GM15510 (cell line): ENCODE measurements around the gene PRR23B.

Source experiments
- POLR2A ChIP-seq: IDR thresholded peaks from 3 replicates; pipeline ENCODE4 v1.6.1; 2011; ENCODE audit warnings: borderline replicate concordance; ENCODE audit not compliant: insufficient read length; ENCODE audit errors: extremely low read depth

Gene PRR23B

DNA sequence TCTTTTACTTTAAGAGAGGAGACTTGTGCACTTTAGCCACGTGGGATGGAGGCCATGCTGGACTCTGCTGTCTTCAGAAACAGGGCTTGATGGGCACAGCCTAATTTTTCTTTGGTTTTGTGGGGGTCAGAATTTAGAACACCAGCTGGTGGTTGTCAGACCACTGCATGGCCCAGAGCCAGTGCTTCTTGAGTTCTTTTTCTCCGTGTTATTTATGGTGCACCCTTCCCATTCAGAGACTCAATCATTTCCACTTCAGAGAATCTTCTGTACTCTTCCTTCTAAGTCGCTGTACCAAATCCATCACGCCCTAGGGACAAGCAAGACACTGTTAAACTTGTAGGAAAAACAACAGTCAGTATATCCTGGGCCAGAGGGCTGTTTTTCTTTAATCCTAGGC is 34.8 kb downstream of the PRR23B start:
- no peak for TF ChIP-seq POLR2A

DNA sequence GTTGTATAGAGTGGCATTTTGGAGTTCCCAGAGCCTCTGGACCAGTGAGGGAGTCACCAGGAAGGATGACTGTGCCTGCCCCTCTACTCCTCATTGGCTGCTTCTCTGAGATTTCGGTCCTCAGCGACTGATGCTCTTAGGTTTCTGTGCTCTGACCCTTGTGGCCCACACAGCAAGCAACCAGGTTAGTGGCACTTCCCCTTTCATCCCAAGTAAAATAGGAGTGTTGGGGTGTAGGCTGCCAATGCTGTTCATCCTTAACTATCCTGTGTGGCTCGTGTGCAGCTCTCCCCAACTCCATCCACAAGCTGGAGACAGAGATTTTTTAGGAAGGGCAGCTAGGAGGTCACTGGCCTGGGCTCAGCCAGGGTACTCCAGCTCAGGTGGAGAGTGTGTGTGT is 35.9 kb downstream of the PRR23B start:
- no peak for TF ChIP-seq POLR2A

DNA sequence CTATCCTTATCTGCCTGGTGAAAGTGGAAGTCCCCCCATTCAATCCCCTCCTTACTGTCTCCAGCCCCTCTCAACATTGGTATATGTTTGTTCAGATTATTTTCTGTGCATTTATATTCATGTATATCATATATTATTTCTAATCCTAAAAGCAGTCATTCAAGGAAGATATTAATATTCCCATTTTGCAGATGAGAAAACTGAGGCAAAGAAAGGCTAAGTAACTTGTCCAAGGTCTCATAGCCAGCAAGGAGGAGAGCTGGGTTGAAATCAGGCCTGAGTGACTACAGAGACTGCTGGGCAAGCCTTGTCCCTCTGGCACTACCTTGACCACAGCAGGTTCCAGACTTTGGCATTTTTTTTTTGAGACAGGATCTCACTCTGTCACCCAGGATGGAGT is 44.7 kb downstream of the PRR23B start:
- no peak for TF ChIP-seq POLR2A

DNA sequence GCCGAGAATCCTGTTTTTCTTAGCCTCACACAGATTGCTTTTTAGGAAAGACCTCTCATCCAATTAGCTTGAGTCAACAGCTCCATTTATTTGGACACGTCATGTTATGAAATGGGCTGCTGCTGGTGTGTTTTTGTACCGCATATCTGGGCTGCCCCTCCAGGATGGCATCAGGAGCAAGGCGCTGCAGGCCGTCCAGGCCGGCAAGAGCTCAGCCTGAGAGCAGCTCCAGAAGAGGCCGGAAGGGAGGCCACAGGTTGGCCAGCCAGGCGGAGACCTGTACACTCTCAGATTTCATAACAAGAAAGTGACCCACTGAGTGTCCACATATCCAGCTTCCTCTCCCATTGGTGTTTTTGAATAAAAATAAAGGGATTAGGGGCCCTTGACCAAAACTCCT is 45.4 kb downstream of the PRR23B start:
- no peak for TF ChIP-seq POLR2A

DNA sequence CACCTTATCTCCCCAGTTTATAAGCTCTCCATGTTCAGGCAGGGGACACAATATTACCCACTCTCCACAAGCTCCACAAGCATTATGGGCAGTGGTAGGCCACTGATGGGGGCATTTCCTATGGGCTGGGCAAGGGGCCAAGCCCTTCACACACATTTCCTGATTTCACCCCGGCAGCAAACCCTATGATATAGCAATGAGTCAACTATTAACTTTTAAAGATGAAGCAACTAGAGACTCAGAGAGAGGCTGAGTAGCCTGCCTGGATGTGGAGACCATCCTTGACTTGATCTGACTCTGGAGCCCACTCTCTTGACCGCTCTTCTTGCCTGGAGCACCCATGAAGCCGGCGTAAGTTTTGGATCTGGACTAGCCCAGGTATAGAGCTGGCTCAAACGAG is 46.3 kb downstream of the PRR23B start:
- no peak for TF ChIP-seq POLR2A

DNA sequence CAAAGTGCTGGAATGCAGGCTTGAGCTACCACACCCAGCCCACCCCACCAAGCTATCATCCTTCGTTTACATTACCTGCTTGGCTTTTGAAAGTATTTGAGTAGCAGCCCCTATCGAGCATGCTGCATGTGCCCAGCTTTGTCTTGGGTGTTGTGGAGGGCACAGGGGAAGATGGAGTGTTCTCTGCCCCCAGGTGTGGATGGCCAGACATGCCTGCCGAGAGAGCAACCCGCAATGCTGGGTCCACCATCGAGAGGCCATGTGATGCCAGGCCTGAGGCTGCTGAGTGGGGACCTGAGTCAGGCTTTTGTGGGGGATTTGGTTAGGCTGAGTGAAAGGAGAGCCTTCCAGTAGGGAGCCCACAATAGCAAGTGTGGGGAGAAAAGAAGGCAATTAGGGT is 47.8 kb downstream of the PRR23B start:
- TF ChIP-seq POLR2A: no peak

DNA sequence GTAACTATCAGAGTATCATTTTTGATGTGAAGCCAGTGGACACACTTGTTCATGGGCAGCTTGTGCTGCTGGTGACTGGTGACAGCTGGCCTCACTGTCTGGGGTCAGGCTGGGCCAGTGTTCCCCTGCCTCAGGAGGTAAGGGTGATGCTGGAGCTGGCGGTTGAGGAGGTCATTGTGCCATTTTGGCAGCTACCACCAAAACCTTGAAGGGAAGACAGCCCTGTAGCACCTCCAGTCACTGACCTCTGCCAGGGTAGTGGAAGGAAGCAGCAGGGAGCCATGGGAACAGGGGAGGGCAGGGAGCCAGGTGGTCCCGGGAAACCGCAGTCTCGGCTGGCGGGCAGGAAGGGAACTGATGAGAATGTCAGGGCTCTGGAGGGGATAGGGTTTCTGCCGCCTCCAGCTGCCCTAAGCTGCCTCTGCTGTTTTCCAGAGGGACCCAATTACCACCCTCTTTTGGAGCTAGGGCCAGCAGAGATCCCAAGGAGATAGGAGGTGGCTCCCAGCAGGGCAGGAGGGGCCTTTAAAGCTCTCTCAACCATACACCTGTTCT is 48.9 kb downstream of the PRR23B start:
- no peak for TF ChIP-seq POLR2A
